ENCODE results near the gene CFAP92.

Gene CFAP92

DNA sequence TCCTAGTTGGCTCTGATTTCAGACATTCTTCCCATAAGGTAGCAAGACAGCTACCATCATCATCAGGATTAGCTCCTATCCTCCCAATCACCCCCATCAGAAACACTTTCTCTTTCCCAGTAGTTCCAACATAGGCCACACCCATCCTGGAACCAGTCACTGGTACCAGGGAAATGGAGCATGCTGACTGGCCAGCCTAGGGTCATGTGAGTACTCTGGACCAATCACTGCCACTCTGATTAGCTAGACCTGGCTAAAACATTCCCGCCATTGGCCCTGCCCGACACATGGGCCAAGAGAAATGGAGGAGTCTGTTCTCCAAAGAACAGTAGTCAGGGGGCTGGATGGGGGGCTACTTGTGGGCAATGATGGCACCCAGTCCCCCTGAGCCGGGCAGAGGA lies 19.6 kb upstream of the CFAP92 start:
- H3K27ac ChIP-seq: no peak overlapping the region
- TF ChIP-seq, protein P1, sequence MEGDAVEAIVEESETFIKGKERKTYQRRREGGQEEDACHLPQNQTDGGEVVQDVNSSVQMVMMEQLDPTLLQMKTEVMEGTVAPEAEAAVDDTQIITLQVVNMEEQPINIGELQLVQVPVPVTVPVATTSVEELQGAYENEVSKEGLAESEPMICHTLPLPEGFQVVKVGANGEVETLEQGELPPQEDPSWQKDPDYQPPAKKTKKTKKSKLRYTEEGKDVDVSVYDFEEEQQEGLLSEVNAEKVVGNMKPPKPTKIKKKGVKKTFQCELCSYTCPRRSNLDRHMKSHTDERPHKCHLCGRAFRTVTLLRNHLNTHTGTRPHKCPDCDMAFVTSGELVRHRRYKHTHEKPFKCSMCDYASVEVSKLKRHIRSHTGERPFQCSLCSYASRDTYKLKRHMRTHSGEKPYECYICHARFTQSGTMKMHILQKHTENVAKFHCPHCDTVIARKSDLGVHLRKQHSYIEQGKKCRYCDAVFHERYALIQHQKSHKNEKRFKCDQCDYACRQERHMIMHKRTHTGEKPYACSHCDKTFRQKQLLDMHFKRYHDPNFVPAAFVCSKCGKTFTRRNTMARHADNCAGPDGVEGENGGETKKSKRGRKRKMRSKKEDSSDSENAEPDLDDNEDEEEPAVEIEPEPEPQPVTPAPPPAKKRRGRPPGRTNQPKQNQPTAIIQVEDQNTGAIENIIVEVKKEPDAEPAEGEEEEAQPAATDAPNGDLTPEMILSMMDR (conservative IDR thresholded peaks at IDR 0.05): no peak

DNA sequence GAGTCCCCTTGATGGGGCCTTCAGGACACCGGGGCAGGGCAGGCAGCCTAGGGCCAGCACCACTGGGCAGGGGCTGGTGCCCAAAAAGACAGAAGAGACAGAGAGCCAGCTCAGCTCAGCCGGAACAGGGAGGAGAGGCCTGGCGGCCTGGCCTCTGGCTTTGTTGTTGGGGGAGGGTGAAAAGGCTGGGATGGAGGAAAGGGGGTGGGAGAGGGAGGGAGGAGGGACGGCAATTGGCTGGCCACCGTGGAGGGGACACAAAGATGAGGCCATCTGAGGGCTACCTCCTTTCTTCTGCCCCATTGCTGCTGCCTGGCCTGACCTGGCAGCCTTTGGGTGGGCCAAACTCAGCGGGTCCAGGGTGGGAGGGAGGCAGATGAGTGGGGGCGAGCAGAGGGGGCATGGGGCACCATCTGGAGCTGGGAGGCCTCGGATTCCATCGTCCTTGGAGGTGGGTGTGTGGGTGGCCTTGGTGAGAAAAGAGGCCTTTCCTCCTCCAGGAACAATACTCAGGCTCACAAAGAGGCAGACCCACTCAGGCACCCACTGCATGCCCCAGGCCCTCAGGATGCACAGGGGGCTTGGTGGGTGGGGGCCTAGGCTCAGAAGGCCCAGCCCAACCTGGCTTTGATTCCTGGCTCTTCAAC lies 16.6 kb upstream of the CFAP92 start:
- TF ChIP-seq, protein P1 (conservative IDR thresholded peaks at IDR 0.05): no peak
- H3K27ac ChIP-seq: no peak overlapping the region

DNA sequence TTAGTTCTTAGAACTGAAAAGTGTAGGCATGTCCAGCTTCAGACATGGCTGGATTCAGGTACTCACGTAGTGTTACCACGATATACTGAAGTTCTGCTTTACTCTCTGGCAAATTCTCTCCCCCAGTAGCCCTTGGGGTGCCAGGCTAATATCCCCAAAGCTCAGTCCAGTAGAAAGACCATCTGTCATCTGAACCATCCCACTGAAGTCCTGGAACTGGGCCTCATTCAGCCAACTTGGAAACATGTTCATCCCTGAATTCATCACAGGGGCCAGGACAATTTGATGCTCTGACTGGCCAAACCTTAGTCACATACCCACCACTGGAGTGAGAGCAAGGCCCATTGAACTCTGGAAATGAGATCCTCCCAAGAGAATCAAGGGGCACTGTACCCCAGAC lies 15.4 kb upstream of the CFAP92 start:
- no peak overlapping the region for H3K27ac ChIP-seq
- TF ChIP-seq, protein P1 (conservative IDR thresholded peaks at IDR 0.05): no peak

GRCh38 chr3:129007792-129008191 lies 13.9 kb upstream of the CFAP92 start:
- TF ChIP-seq, protein P1 (conservative IDR thresholded peaks at IDR 0.05): no peak
- H3K27ac ChIP-seq: no peak overlapping the region

GRCh38 chr3:129006864-129007263 lies 13.0 kb upstream of the CFAP92 start:
- peak overlapping the region; percentile 89; the same call in 1 of the 2 replicates for H3K27ac ChIP-seq
- TF ChIP-seq, protein P1 (conservative IDR thresholded peaks at IDR 0.05): no peak

- peak overlapping the region; percentile 89 for H3K27ac ChIP-seq
Observed at GRCh38 chr3:129005526-129006303, 11.8 kb upstream of the CFAP92 start.

GRCh38 chr3:129004639-129005295 lies 10.9 kb upstream of the CFAP92 start:
- TF ChIP-seq, protein P1 (conservative IDR thresholded peaks at IDR 0.05): no peak
- H3K27ac ChIP-seq: peak overlapping the region; percentile 89

More at GRCh38 chr3:129005526-129006303, 11.8 kb upstream of the CFAP92 start:
- TF ChIP-seq, protein P1 (conservative IDR thresholded peaks at IDR 0.05): no peak
